ENCODE data around the gene TRIM39.

The TRIM39 gene

GRCh38 chr6:30327232-30327746 is 562 bp downstream of the TRIM39 start:
- no peak for DNase-seq (ENCODE audit: low read depth)

DNA sequence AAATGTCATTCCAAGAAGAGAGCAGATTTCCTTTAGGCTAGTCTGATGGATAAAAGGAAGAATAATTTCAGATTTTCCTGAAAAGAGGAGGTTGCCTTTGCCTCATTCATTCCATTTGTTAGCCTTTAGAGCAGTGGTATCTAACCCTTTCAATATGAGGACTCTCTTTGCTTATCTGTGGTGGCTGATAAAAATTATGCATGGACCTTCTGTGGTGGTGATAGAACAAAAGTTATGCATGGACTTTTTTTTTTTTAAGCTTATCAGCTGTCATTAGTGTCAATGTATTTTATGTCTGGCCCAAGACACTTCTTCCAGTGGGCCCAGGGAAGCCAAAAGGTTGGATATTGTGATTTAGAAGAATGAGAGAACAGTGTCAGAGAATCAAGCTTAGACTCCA is 1.7 kb downstream of the TRIM39 start:
- no peak for DNase-seq (ENCODE audit: low read depth)

GRCh38 chr6:30329331-30329730 is 2.6 kb downstream of the TRIM39 start:
- no peak for DNase-seq (ENCODE audit: low read depth)

DNA sequence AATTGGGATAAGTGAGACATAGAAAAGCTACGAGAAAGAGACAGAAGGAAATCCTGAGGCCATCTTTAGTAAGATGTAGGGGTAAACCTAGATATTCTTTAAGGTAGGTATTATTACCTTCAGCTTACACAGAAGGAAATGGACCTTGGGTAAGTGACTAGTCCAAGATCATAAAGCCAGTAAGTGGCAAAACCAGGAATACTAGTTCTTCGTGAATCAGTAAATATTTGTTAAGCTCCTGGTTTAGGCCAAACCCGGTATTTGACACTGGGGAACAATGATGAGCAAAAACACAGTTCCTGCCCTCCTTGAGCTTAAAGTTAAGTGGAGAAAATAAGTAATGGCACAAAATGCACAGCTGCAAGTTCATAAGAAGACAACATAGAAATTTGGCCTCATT is 5.3 kb downstream of the TRIM39 start:
- no peak for DNase-seq (ENCODE audit: low read depth)

GRCh38 chr6:30334075-30334783 is 7.5 kb downstream of the TRIM39 start:
- DNase-seq (ENCODE audit: low read depth) = no peak

GRCh38 chr6:30340589-30341054 is 13.9 kb downstream of the TRIM39 start:
- DNase-seq (ENCODE audit: low read depth) = no peak

DNA sequence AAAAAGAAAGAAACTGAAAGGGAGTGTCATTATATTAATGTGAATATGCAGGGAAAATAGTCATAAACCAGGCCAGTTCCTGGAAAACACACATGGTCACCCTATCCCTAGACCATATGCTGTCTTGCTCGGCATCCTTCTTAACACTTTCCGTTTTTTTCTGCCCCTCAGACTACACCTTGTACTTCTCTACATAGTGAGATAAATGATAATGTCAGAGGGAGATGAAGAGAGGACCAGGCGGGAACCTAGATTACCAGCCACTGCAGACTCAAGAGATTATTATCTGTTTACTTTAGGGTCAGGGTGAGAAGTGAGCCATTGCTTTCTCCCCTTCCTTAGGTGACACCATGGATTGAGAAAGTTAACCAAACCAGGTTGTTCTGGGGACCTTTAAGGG is 14.5 kb downstream of the TRIM39 start:
- DNase-seq (ENCODE audit: low read depth) = no peak

DNA sequence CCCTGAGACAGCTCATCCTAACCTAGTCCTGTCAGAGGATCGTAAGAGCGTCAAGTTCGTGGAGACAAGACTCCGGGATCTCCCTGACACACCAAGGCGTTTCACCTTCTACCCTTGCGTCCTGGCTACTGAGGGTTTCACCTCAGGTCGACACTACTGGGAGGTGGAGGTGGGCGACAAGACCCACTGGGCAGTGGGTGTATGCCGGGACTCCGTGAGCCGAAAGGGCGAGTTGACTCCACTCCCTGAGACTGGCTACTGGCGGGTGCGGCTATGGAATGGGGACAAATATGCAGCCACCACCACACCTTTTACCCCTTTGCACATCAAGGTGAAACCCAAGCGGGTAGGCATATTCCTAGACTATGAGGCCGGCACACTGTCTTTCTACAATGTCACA is 15.0 kb downstream of the TRIM39 start:
- no peak for DNase-seq (ENCODE audit: low read depth)

DNA sequence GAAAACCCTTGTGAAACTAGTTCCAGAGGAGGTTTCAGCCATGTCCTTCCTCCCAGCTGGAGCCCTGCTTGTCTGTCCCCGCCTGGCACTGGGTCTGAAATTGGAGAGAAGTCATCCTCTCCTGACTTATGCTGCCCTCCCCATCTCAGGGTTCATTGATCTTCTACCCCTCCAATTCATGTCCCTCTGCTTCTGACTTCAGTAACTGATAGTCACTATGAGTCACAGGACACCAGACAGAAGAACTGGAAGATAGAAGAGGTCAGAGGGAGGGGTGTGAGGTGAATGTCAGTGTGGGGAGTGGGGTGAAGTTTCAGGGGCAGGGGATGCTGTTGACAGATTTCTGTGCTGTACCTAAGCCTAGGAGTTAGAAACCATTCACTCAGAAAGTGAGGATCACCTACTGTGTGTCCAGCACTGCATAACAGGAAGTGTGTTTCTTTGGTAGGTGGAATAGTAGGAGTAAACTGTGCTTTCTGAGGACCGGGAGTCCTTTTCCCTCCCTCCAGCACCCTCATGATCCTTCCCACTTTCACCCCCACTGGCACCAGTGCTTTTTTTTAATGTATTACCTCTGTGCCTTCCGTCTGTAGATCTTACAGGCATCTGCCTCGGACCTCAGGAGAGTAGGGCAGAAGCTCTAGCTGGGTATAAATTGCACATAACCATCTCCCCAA is 17.6 kb downstream of the TRIM39 start:
- DNase-seq (ENCODE audit: low read depth) = no peak

DNA sequence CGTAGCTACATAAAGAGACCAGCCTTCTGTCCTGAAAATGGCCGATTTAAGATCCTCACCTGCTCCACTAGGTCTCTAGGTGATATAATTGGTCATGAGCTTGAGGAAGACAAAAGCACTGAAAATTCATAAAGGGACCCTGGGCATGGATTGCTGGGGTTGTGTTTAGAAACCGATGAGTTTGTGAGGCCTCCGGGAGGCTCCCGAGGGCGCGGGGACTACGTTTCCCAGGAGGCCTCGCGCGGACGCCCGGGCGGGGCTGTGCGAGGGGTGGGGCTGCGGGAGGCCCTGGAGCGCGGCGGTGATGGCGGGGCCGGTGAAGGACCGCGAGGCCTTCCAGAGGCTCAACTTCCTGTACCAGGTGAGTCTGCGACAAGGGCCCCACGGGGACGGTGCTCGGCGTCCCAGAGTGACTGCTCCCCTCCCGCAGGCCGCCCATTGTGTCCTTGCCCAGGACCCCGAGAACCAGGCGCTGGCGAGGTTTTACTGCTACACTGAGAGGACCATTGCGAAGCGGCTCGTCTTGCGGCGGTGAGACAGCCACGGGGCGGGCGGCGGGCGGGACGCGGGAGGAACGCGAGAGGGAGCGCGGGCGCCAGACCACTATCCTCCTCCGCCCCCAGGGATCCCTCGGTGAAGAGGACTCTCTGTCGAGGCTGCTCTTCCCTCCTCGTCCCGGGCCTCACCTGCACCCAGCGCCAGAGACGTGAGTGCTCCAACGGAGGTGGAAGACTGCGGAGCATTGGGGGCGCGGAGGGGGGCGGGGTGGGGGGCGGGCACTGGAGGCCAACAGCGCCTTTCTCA is 18.3 kb downstream of the TRIM39 start, which contains the start of gene RPP21:
TSS of gene RPP21 (plus strand) at position 289 of the 804 bp plus-strand sequence. CDS start at position 305, 16 bp downstream.
- DNase-seq (ENCODE audit: low read depth) = peak; percentile 52

GRCh38 chr6:30345852-30346251 is 19.1 kb downstream of the TRIM39 start:
- DNase-seq (ENCODE audit: low read depth) = no peak

DNA sequence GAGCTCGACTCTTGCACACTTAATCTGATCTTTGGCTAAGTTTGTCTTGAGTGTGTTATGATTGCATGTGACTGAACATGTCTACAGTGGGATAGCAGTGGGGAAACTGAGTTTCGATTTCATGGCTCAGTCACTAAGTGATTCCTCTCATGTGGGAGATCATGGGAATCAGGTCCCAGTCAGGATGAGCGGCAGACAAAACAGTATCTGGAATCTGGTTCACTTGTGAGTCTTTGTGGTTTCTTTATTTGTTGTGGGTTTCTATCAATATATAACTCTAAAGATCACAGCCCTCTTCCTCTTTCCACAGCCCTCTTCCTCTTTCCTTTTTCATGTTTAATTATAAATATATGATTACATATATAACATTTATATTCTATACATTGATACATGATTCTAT is 22.2 kb downstream of the TRIM39 start:
- no peak for DNase-seq (ENCODE audit: low read depth)

- DNase-seq (ENCODE audit: low read depth) = no peak
These were observed 22.9 kb downstream of the TRIM39 start for GRCh38 chr6:30349421-30350177.

DNA sequence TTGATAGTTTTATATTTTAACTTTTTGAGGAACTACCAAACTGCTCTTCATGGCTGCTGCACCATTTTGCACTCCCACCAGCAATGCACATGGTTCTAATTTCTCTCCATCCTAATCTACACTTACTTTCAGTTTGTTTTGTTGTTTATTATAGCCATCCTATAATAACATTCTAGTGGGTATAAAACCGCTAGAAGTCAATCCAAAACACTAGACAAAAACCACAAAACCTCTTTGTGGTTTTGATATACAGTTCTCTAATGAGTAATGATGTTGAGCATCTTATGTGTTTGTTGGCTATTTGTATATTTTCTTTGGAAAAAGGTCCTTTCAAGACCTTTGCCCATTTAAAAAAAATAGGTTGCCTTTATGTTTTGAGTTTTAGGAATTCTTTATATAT is 23.8 kb downstream of the TRIM39 start:
- DNase-seq (ENCODE audit: low read depth) = no peak

- no peak for DNase-seq (ENCODE audit: low read depth)
These were observed 25.8 kb downstream of the TRIM39 start for GRCh38 chr6:30352550-30352949.

DNA sequence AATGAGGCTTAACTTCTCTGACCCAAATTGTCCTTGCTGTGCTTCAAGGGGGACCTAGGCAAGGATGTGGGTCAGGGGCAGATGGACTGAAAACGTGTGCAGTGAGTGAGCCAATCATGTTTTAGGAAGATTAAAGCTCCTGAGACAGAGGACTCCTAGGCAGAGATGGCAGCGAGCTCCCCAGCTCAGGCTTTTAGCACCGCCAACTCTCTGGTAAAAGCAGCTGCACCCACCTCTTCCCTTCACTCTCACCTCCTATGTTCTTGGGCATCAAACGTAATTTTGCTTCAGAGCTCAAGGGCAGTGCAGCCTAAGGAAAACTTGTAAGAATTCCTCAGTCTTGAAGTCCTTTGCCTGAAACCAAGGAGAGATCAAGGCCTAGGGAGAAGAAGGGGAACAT is 28.6 kb downstream of the TRIM39 start:
- DNase-seq (ENCODE audit: low read depth) = no peak

DNA sequence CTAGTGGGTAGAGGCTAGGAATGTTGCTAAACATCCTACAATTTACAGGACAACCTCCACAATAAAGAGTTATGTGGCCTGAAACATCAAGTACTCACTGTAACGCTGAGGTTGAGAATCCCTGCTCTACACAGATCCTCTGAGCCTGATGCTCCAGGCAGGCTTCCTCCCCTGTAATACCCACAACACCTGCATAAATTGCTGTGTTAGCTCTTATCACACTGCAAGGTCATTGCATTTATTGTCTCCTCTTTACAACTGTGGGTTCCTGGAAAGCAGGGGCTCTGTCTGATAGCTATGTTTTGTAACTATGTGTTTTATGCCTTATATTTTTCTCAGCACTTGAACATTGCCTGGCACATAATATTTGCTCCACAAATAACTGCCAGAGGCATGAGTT is 29.8 kb downstream of the TRIM39 start:
- DNase-seq (ENCODE audit: low read depth) = no peak

DNA sequence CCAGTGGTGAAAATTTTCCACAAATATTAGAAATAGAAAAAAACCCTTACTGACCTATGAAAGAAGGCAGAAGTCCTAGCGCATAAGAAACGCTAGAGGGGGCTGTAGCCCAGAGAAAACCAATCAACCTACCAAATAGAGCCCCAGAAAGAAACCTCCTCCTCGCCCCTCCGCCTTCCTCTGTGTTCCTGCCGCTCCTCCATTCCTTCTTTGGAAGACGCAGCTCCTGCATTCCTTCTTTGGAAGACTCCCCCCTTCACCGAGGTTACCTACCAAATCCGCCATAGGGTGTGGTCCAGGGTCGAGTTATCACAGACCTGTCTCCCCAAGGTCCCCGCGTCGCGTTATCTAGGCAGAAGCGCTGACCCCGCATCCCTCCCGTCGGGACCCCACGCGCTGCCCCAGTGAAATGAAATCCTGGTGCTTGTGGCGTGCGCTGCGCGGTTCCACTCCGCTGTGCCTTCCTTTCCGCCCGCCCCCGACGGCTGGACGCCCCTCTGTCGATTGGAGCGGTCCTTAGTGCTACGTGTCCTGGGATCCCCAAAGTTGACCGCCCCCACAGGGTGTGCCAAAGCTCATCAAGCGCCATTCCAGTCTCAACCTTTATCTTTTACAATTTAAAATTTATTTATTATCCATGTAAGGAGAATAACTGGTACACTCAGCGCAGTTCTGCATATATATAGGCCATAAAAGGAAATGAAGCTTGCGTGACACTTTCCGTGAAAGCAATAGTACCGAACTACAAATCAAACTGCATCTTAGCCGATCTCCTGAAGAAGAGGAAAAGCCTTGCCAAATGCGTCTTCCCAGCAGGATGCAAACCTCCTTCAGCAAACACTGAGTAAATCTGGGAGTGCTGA is 31.2 kb downstream of the TRIM39 start:
- peak; percentile 25 for DNase-seq (ENCODE audit: low read depth)

GRCh38 chr6:30359276-30359675 is 32.5 kb downstream of the TRIM39 start:
- DNase-seq (ENCODE audit: low read depth) = no peak

- DNase-seq (ENCODE audit: low read depth) = no peak
These were observed 33.4 kb downstream of the TRIM39 start for GRCh38 chr6:30360139-30360538.

DNA sequence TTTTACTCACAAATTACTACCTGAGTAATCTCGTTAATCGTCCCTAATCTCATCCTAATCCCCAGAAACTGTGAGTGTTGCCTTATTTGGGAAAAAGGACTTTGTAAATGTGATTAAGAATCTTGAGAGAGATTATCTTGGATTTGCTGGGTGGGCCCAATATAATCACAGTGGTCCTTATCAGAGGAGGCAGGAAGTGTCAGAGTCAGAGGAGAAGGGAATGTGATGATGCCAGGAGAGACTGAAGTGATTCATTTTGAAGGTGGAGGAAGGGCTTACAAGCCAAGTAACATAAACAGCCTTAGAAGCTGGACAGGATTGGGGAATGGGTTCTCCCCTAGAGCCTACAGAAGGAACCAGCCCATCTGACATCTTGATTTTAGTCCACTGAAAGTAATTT is 34.9 kb downstream of the TRIM39 start:
- no peak for DNase-seq (ENCODE audit: low read depth)
